HS-5 (cell line): ENCODE results near the gene ERC2.
"Not testable (repeated sequence)": the region's sequence is repeated elsewhere in the genome, so short reads cannot be mapped to it uniquely, and the experiment has no call there.

Experiments used
- DNase-seq: peaks from one replicate; pipeline ENCODE4 v3.0.0-alpha.2; 2012; ENCODE audit warnings: low read depth

Gene ERC2

DNA sequence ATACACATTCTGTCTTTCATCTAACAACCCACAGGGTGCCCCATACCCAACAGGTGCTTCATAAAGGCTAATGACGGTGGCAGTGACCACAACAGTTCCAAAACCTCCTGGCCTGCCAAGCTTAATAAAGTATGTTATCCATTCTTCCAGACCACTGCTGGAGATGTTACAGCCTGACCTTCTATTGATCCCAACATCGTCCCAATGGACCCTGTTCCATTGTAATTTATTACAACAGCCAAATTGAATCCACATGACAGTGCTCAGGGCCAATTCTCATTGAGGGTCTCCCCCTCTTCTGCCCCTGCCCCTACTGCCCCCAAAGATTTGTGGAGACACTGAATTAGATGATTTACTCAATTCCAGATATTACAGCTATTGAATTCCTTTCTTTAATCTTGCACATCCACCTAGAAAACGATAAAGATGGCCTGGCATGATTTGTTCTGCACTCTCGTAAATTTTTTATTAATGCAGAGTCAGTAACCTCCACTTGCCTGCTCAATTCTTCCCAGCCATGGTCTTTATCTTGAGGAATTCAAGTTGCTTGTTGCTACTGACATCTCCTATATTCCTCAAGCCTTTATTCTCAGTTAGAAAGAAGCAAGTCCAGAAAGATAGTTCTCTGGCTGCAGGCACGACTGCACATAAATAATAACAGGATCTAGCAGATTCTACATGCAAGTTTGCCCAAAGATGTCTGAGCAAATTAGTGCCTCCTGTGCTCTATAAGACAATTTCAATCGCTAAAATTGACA is 407.6 kb downstream of the ERC2 start:
- DNase-seq, result no peak

DNA sequence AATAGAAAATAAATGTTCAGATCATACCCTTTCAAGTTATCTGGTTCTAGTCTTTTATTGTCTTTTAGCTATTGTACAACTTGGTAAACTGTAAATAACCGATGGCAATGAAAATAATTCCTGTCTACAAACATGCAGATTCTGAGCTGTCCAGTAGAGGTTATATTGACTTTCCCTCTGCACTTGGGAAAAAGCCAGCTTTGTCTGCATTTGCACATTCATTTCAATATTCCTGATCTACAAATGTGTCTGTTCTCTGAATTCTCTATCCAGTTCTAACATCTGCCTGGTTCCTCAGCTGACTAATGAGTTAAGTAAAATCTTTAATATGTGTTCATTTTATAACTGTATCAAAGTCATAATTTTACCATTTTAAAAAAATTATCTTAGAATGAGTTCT is 408.5 kb downstream of the ERC2 start:
- no peak for DNase-seq

DNA sequence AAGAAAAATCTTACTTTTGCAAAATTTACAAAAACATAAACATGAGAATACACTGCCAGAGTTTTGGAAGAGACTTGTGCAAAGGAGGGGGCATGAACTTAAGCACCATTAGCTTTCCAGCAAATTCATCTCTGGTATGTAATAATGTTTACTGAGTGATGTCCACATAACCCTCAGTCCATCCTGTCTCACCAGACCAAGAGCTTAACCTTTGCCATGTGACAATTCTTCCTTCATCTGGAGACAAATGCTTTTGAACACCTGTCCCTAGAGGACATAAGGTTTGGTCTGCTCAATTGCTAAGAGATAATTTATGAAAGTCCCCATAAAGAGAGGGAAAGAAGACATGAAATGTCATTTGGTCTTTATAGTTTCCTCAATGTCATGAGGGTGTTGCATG is 412.3 kb downstream of the ERC2 start:
- no peak for DNase-seq

DNA sequence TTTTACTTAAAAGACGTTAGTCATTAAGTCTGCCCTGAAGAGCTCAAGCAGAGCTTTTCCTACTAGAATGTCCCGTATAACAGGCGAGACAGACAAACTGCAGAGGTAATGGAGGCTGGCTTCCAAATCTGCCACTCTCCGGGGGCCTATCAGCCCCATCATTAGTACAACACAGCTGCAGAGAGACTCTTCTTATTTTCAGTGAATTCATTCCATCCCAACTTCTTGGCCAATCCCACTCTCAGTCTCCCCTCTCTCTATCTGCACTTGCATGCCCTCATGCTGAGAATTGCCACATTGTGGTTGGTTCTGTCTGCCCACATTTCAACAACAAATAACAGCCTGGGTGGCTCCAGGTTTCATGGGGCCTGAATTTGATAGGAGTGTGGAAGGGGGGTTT is 412.7 kb downstream of the ERC2 start:
- DNase-seq, result no peak

DNA sequence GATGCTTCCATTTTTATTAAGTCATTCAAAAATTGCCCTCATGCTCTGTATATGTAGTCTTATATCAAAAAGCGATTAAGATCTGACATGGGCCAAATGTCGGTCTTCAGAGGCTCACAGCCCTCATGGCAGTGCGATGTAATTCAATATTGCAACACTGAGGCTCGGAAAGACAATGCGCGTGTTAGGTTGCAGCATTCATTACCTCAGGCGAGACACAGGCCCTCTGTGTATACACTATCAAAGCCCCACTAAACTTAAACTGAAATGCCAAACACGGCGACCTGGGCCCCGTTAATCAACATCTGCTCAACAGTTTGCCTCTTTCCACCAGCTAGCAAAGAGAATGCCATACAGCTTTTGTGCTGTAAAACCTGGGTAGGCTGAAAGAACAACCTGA is 413.4 kb downstream of the ERC2 start:
- DNase-seq, result no peak

DNA sequence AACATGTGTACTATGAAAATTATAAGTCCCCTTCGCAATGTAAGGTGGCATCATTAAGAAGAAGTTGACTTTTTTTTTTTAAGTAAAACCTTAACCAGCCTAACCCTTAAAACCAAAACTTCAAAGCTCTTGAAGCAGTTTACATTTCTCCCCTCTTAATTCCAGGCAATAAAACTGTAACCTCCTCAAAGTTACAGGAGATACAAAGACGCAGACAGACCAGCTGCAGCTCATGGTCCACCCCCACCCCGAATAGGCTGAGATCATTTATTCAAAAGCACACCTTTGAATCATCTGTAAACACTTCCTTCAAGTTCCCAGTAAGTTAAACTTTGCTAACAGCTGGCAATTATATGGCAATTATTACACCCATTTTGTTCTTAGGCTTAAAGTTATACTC is 414.5 kb downstream of the ERC2 start:
- DNase-seq, result no peak

DNA sequence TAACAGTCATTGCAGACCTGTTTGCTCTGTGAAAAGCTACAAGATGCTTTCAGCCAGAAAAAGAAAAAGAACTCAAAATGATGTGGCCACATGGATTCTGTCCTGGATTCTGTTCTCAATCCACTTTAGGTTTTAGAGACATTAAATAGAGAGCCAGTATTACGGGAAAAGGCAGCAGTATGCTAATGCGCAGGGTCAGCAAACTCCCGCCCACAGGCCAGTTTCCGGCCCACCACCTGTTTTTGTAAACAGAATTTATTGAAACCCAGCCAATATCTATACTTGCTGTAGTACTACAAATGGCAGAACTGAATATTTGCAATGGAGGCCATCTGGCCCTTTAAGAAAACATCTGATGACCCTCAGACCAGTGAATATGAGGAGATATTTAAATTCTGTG is 416.1 kb downstream of the ERC2 start:
- no peak for DNase-seq

DNA sequence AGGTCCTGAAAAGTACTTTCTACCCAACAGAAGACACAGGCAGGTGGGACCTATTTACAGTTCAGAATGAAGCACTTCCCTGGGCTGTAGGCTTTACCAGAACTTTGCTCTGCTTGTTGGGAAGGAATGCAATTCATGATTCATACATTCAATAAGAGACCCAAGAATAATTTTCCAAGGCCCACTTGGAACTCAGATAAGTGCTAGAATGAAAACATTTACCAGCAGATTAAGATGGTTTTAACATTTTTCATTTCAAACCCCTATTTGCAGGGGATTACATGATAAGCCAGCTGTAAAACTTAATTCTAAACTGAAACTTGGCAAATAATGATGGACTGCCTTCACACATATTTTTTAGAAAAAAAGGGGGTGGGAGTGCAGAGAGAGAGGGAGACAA is 417.2 kb downstream of the ERC2 start:
- no peak for DNase-seq

DNA sequence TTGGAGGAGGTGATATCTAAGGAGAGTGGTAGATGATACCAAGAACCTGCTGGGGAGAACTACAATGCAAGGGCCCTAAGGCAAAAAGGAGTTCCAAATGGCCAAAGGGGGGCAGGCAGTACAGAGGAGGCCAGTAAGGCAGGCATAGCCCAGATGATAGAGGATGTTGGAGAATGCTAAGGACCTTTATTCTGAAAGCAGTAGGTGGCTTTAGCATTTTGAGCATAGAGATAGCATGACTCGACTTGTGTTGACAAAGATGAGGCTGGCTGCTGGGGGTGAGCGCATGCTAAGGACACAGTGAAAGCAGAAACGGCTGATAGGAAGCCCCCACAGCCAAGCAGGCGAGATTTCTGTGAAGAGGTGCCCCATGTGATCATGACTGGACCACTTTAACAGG is 419.3 kb downstream of the ERC2 start:
- no peak for DNase-seq

DNA sequence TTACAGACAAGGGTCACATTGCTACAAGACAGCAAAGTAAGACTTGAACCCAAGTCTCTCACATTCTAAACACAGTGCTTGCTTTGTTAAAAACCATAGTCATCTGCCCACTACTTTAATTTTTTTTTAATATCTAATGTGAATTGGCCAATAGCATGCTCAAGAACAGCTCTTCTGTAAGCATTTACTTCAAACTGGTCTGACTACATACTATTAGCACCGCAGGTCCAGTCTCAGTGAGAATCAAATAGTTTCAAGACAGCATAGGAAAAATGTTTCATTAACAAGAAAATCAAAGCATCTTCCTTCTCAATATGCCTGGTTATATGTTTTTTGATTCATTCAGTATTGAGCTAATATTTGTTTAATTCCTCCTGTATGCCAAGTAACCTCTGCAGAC is 419.9 kb downstream of the ERC2 start:
- no peak for DNase-seq

DNA sequence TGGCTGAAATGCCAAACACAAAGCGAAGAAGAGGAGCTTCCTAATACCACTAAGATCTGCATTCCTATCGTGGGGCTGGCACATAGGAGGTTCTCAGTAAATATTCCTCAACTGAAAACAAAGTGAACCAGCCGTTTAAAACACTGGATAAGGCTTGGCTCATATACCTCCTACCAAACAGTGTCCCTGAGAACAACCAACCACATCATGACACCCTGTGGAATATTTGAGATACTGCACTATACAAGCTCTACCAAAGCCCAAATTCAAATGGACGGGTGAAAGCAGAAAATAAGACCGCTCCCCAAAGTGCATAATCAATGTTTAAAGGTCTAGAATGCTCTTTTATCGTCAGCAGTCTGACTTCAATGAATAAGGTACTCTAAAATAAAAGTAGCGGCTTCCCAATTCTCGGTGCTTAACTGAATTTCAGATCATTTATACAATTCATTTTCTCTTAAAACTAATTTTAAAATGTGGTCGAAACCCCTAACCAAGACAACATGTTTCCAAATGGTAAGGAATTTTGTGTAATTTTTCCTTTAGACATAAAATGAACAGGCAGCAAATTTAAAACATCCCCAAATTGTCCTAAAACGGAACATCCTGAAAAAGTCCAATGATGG is 425.8 kb downstream of the ERC2 start:
- no peak for DNase-seq

DNA sequence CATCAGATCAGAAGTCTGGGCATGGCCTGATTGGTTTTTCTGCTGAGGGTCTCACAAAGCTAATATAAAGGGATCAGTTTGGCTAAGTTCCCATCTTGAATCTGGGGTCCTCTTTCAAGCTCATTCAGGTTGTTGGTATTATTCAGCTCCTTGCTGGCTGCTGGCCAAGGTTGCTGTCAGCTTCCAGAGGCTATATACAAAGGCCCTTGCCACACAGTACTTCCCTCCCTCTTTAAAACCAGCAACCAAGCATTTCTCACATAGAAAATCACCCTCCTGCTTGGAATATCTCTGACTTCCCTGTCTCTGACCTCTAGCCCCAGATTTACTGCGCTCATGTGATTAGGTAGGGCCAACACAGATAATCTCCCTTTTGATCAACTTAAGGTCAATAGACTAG is 442.9 kb downstream of the ERC2 start:
- no peak for DNase-seq

DNA sequence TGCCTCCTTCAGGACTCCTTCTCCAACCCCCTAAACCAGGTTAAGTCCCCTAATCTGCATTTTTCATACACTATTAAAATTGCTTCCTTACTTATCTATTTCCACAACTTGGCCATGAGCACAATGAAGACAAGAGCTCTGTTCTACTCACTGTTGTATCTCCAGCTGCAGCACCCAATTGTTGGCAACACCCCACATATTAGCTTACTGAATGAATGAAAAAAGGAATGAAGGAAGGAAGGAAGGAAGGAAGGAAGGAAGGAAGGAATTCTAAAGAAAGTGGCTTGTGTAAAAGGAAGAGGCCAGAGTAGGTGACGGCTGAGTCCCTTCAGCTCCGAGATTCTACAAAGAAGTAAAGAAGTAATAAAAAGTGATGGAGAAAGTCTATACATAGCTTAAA is 444.7 kb downstream of the ERC2 start:
- DNase-seq, result no peak

DNA sequence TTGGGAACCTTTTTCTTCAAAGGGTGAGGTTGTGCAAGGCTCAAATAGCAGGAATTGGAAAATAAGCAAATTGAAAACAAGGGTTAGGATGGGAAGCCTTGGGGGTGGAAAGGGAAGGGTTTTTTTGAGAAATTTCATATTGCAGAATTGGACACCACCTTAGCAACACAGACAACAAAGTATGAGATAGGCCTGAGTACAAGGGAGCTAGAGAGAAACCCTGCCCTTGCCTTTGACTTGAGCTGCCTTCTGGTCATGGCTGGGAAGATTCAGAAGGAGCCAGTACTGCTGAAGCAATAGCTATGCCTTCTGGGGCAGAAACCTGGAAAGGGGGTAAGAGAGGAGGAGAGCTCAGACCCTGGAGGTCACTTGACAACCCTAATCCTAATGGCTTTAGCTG is 445.6 kb downstream of the ERC2 start:
- no peak for DNase-seq

DNA sequence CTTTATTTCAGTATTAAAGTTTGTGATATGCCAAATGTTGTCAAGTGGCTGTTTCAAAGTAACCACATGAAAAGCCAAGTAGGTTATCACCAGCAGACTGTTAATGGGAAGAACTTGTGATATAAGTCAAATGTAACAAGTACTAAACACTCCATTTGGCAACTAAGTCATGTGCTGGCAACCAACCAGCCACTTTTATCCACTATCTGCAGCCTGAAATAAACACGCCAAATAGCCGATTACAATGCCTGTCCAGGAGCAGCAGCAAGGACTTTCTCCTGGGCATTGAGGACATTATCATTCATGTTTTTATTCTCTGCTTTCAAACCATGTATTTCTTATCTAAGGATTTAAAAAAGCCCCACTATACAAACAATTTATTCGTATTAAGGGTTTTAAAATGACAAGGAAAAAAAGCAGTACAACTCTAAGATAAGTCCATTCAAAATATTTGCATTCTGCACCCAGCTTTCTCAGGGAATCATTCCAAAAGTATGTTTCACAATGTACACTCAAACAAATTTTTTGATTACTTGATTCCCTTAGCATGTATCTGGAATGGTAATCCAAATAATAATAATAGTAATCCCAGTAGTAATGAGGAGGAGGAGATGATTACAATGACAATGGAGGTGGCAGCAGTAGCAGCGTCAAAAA is 448.6 kb downstream of the ERC2 start:
- DNase-seq, result no peak

DNA sequence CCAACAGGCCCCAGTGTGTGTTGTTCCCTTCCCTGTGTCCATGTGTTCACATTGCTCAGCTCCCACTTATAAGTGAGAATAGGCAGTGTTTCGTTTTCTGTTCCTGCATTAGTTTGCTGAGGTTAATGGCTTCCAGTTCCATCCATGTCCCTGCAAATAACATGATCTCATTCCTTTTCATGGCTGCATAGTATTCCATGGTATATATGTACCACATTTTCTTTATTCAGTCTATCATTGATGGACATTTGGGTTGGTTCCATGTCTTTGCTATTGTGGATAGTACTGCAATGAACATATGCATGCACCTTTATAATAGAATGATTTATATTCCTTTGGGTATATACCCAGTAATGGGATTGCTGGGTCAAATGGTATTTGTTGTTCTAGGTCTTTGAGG is 452.9 kb downstream of the ERC2 start:
- not testable (repeated sequence) for DNase-seq

DNA sequence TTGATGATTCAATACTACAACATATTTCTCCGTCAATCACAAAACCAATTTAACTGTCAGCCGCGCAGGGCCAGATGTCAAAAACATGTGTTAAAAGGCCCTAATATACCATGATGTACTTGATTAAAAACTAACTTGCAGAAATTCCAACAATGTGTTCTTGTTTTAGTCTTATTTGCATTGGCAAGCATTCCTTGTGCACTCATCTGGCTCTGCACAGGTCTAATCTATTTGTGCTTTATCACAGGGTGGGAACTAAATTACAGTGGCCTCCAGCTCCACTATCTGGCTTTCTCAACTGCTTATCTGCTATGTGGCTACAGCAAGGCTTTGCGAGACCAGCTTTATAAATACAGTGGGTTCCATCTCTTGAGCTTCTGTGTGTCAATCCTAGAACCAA is 455.5 kb downstream of the ERC2 start:
- DNase-seq, result no peak

DNA sequence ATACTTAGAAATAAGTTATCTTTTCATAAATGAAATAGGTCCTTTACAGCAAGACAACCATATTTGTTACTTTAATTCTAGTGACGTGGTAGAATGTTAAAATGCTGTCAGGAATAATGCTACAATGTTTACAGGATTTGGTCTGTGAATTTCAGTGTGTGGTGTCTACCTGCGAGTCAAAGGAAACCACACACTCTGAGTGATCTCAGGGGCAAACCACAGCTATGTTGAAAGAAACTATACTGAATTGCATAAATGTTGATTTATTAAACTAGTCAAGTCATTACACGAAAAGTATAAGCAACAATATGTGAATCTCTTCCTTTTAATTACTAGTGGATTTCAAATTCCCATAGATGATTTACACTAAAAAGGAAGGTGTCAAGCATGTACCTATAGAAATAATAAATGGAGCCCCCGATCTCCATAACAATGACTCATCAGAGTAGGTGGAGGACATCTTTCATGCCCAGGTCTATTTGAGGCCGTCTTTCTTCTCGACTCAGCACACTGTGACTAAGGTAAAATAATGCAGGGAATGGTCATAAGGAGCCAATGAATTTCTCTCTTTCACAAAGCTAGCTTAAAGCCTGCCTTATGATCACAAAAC is 463.0 kb downstream of the ERC2 start:
- no peak for DNase-seq

DNA sequence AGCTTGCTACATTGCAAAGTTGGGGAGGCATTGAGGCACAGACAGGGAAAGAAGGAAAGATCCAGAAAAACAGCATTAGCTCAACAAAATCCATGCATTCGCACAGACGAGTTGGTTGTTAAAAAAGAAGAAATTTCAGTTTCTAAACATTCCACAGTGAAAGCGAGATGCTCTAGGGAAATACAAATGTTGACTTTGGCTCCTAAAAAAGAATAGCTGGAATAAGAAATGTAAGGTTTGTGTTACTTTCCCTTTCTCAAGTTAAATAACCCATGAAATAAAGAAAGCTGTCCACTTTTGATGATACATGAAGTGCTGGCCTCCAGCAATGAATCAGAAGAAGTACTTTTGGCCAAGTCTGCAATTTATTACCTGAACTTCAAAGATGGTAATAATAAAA is 465.1 kb downstream of the ERC2 start:
- no peak for DNase-seq

DNA sequence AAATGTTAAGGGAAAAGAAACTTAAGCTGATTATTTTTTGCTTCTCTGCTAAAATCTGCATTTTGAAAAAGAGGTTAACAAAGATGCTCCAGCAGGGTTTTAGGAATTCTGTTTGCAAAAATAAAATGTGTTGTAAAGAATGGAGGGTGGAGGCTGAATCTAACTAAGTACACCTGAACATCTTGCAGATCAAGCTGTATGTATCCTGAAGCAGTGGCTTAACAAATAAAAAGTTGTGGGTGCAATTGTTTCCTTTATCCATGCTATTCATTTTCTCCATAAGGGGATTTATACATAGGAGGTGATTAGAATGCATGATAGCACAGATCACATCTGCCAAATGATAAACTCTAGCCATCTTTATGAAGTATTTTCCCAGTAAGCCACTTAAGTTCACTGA is 466.3 kb downstream of the ERC2 start:
- no peak for DNase-seq

DNA sequence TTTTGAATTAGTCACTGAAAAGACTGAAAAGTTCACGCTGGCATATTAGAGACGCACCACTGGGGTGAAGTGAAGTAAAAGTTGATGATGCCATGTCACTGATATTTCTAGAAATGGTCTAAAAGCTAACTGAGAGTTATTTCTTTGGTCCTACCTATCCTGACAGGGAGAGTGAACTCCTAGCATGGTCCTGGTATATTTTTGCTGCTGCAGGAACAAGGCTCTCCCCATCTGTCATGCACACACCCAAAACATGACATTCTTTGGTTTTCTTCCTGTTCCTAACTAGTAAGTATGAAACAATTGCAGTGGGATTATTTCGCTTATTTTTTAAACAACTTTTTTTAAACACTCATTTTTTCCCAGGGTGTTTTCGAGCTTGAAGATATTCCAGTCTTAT is 466.7 kb downstream of the ERC2 start:
- DNase-seq, result no peak

DNA sequence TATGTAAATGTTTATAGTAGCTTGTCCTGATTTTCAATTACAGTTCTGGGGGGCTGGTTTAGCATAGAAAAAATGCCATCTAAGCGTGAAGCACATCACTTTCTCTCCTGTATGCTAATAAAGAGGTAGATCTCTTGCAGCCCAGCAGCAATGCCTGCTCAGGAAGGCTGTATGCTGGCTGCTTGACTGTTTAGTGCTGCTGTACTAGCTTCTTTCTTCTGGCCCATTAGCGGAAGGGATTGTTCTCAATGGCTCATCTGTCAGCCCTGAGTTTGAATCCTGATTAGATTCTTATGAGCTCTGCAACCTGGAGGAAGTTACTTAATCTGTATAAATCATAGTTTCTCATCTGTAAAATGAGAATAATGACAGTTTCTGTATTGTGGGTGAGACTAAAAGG is 478.9 kb downstream of the ERC2 start:
- no peak for DNase-seq

DNA sequence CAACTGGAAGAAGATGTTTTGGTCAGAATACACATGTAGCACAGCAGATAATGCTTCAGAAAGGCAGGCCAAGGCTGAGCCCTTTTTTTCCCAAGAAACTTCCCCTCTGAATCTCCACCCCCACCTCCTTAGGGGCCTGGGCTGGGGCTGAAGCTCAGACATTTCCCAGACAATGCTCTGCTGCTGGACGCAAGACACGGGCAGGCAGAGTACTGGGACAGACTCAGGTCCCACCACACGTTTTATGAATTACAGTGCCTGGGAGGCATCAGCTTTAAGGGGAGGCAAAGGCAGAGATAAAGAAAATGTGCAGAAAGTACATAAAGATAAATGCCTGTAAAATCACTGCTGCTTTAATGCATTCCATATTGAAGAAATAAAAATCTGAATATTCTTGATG is 479.4 kb downstream of the ERC2 start:
- no peak for DNase-seq
